ENCODE data around the gene LAMB2.
A peak's percentile ranks its signal among the peaks of the same experiment; 100 is the strongest.

The LAMB2 gene

GRCh38 chr3:49132437-49133225 lies at the start of gene LAMB2:
Gene LAMB2, minus strand, starts transcription at chr3:49133050. Its CDS starts 183 bp downstream, at chr3:49132867.
- DNase-seq, result peak; percentile 76

- no peak for DNase-seq
These were observed 48.5 kb upstream of the LAMB2 start for GRCh38 chr3:49181351-49181750.

- DNase-seq, result no peak
These were observed 47.3 kb upstream of the LAMB2 start for GRCh38 chr3:49180116-49180515.

GRCh38 chr3:49177073-49177472 lies 44.2 kb upstream of the LAMB2 start:
- DNase-seq, result no peak

GRCh38 chr3:49175530-49175929 lies 42.7 kb upstream of the LAMB2 start:
- no peak for DNase-seq

- no peak for DNase-seq
These were observed 41.6 kb upstream of the LAMB2 start for GRCh38 chr3:49174397-49174985.

- DNase-seq, result no peak
These were observed 40.9 kb upstream of the LAMB2 start for GRCh38 chr3:49173792-49174170.

GRCh38 chr3:49173116-49173791 lies 40.4 kb upstream of the LAMB2 start:
- no peak for DNase-seq

GRCh38 chr3:49172551-49173041 lies 39.7 kb upstream of the LAMB2 start:
- no peak for DNase-seq

- no peak for DNase-seq
These were observed 39.1 kb upstream of the LAMB2 start for GRCh38 chr3:49171775-49172500.

- peak; percentile 62 for DNase-seq
These were observed 38.4 kb upstream of the LAMB2 start, which contains the start of gene KLHDC8B for GRCh38 chr3:49171119-49171774. Gene KLHDC8B, plus strand, starts transcription at chr3:49171598. Its CDS starts 1,172 bp downstream, at chr3:49172770.

- DNase-seq, result no peak
These were observed 37.9 kb upstream of the LAMB2 start for GRCh38 chr3:49170744-49171118.

GRCh38 chr3:49166752-49167556 lies 34.1 kb upstream of the LAMB2 start:
- DNase-seq, result no peak

GRCh38 chr3:49165771-49166751 lies 33.2 kb upstream of the LAMB2 start, which contains the start of gene CCDC71:
Gene CCDC71, minus strand, starts transcription at chr3:49166331. Its CDS starts 2,123 bp downstream, at chr3:49164208.
- DNase-seq, result peak; percentile 48

- no peak for DNase-seq
These were observed 32.3 kb upstream of the LAMB2 start for GRCh38 chr3:49164983-49165720.

GRCh38 chr3:49163609-49164008 lies 30.8 kb upstream of the LAMB2 start:
- no peak for DNase-seq

- DNase-seq, result no peak
These were observed 30.0 kb upstream of the LAMB2 start for GRCh38 chr3:49162751-49163419.

- no peak for DNase-seq
These were observed 29.1 kb upstream of the LAMB2 start for GRCh38 chr3:49161808-49162530.
